Colonic mucosa (tissue), 4 donors: ENCODE measurements around the gene ZNF365. TPM values are rescaled to one million over a fixed set of nuclear protein-coding genes. Genes with fewer than 3 reads are reported as not detected.
A peak's percentile ranks its signal among the peaks of the same experiment; 100 is the strongest.

ENCODE experiments used
- DNase-seq: peaks from one replicate; pipeline ENCODE4 v3.0.0-alpha.2; 2020
- H3K27ac ChIP-seq: fragments of 200-600 bp; one replicate; pipeline ENCODE4 v1.8.0; 2021
- H3K27me3 ChIP-seq: fragments of 200-600 bp; one replicate; pipeline ENCODE4 v1.8.0; 2021
- H3K36me3 ChIP-seq: fragments of 200-600 bp; one replicate; pipeline ENCODE4 v1.8.0; 2021
- H3K4me1 ChIP-seq: fragments of 200-600 bp; one replicate; pipeline ENCODE4 v1.8.0; 2021; ENCODE audit warnings: mild to moderate bottlenecking
- H3K4me3 ChIP-seq: fragments of 200-600 bp; one replicate; pipeline ENCODE4 v1.8.0; 2021
- H3K9ac ChIP-seq, 2 donors: one replicate each; pipeline ENCODE4 v1.7.0; 2013; ENCODE audit warnings: control low read depth in 2 of 2, low read depth in 2 of 2, low read length in 2 of 2
- H3K9me3 ChIP-seq: fragments of 200-600 bp; one replicate; pipeline ENCODE4 v1.8.0; 2021
- CTCF ChIP-seq: fragments of 200-600 bp; IDR thresholded peaks from one replicate; pipeline ENCODE4 v1.8.0; 2022; ENCODE audit warnings: antibody characterized with exemption, mild to moderate bottlenecking
- intact Hi-C: fragments of 100-400 bp; cut with DNase I; formaldehyde crosslinking; loops from one replicate; pipeline ENCODE4 v1.14.1; 2022
- total RNA-seq, 2 donors: library from RNA; stranded (reverse); fragmentation: NEBNext Ultra II Directional in 1 of 2; extraction: Animal tissue kit (Norgen Biotek cat#: 25700) in 1 of 2; gene quantifications; one replicate each; pipeline ENCODE4 v1.2.1, GENCODE V29; 2021
- donor health status: healthy.
- donor health status: DM: no; HTN: no; CAD: no.
- donor health status: DM: no; HTN: no; CAD: no.

The ZNF365 gene
- total RNA-seq, 2 donors from 2014 or later: 0.25 TPM; not detected in 1

- Histone ChIP-seq H3K27me3 (no peaks in the 10 kb centered on the region), H3K27ac (no peak overlapping the region), H3K9ac (no peak overlapping the region), H3K4me1 (no peaks in the 10 kb centered on the region), H3K36me3 (no peaks in the 10 kb centered on the region), H3K9me3 (no peaks in the 10 kb centered on the region), H3K4me3 (no peak overlapping the region)
- intact Hi-C loops: loop anchor here (5.0 to 10.0 kb wide), 2 partner anchors 647 to 720 kb away; no protein-coding TSS in a partner anchor
- DNase-seq: peak; percentile 31
- TF ChIP-seq CTCF: peak; percentile 71
Measured at GRCh38 chr10:62437696-62438095, 63.5 kb downstream of the ZNF365 start.

DNA sequence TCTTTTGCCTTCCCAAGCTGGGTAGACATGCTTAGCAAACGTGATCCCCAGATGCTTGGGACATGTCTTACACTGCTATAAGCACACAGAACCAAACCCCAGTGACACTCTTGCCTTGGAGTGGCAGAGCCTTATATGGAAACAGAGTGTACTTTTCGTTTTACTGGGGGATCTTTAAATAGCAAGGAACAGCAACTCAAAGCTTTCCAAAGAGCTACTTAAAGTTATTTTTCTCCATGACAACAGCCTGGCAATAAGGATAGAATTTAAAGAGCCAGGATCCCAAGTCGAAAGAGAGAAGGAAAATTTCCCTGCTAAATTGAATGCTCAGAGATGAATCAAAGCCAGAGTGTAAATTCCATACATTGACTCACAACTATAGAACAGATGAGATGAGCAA is 67.8 kb downstream of the ZNF365 start:
- Histone ChIP-seq H3K4me3 (no peak overlapping the region), H3K4me1 (no peaks in the 10 kb centered on the region), H3K27ac (no peak overlapping the region), H3K9me3 (no peaks in the 10 kb centered on the region), H3K36me3 (no peaks in the 10 kb centered on the region), H3K27me3 (no peaks in the 10 kb centered on the region), H3K9ac (no peak overlapping the region)
- no peak for DNase-seq
- intact Hi-C loops: no loop called here
- no peak for TF ChIP-seq CTCF

DNA sequence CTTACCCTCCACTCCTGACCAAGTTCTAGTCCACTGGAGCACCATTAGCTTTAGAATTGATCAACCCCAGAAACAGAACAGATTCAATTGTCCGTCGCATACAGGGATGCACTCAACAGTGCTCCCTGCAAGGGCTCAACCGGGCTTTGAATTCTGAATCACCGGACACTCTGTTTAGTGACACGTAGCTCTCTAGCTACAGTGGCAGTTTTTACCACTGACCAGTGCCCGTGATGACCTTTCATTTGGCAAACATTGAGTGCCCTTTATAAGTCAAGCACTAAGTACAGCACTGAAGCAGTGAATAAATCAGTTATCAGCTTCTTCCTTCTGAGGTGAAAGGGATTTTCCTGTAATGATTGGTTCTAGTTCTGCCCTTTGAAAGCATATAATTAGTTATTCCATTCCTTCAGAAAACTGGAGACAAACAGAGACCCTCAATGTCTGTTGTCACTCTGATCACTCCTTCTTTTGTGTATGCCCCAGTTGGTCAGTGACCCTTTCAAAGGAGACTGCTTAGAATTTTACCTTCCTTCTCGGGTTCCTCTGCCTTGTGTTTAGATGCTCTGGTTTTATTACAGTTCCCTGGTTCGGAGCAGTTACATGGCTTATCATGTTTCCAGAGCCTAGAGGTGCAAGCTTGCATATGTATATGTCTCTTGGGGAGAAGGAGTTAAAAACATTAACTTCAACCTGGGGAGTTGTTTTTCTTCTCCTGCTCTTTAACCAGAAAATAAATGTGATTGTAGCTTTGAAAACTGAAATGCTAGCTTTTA is 68.9 kb downstream of the ZNF365 start:
- H3K9me3 ChIP-seq: no peaks in the 10 kb centered on the region
- H3K4me1 ChIP-seq: no peaks in the 10 kb centered on the region
- no peaks in the 10 kb centered on the region for H3K36me3 ChIP-seq
- no peaks in the 10 kb centered on the region for H3K27me3 ChIP-seq
- intact Hi-C loops: no loop called here
- no peak for DNase-seq
- no peak overlapping the region for H3K9ac ChIP-seq
- no peak for TF ChIP-seq CTCF
- H3K4me3 ChIP-seq: no peak overlapping the region
- no peak overlapping the region for H3K27ac ChIP-seq

GRCh38 chr10:62443866-62444265 is 69.7 kb downstream of the ZNF365 start:
- H3K9me3 ChIP-seq: no peaks in the 10 kb centered on the region
- TF ChIP-seq CTCF: no peak
- H3K4me1 ChIP-seq: no peaks in the 10 kb centered on the region
- H3K9ac ChIP-seq: no peak overlapping the region
- intact Hi-C loops: no loop called here
- DNase-seq: no peak
- H3K27ac ChIP-seq: no peak overlapping the region
- H3K27me3 ChIP-seq: no peaks in the 10 kb centered on the region
- no peak overlapping the region for H3K4me3 ChIP-seq
- no peaks in the 10 kb centered on the region for H3K36me3 ChIP-seq

DNA sequence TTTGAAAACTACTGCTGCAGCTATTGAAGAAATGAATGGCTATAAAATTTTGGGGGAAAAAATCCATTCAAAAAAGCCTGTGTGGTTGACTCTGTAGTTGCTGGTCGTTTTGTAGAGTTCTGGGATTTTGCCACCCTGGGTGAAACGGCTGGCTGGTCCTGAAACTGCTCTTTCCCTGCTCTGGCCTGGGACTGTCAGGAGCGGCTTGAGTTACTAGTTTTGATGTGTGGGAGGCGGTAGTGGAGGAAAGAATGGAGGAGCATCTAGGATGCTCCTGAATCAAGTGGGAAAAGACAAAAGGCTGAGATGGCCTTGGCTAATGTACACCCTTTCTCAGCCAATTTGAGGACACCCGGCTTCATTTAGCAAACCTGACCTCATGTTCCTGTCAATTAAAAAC is 72.5 kb downstream of the ZNF365 start:
- no peak for TF ChIP-seq CTCF

More for the DNA sequence above, 72.5 kb downstream of the ZNF365 start:
- intact Hi-C loops: no loop called here
- Histone ChIP-seq H3K4me3 (no peak overlapping the region), H3K9ac (no peak overlapping the region), H3K27me3 (no peaks in the 10 kb centered on the region), H3K4me1 (no peaks in the 10 kb centered on the region), H3K36me3 (no peaks in the 10 kb centered on the region), H3K9me3 (no peaks in the 10 kb centered on the region), H3K27ac (no peak overlapping the region)
- no peak for DNase-seq
